Breast epithelium (tissue), 3 donors: Measurements from ENCODE around the gene SYNRG.

Experiments
- POLR2A ChIP-seq: fragments of 450-650 bp; IDR thresholded peaks from one replicate; pipeline ENCODE4 v1.6.1; 2016; ENCODE audit warnings: antibody characterized with exemption, mild to moderate bottlenecking, moderate library complexity
- TF ChIP-seq, protein P1 (sequence below), 3 donors: fragments of 450-650 bp; IDR thresholded peaks; one replicate each; pipeline ENCODE4 v1.5.1; 2016 to 2017; ENCODE audit warnings: antibody characterized with exemption in 3 of 3, mild to moderate bottlenecking in 3 of 3, moderate library complexity in 3 of 3

DNA sequence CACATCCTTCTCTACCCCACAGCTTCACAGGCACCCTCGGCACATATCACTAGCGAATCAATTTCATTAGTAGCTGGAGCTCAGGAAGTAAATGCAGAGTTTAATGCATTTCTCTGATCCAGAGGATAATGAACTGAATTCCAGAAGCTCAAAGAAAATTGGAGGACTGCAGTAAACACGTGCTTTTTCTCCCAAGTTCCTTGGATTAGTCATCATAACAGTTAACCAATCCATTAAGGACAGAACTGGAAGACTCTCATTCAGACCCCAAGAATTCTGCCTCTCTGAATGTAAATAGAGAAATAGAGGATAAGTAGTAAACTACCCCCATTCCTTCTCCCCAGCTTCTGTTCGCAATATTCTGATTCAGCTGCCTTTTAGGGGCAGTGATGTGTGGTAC, 78.8 kb downstream of the SYNRG start:
- TF ChIP-seq, protein P1, sequence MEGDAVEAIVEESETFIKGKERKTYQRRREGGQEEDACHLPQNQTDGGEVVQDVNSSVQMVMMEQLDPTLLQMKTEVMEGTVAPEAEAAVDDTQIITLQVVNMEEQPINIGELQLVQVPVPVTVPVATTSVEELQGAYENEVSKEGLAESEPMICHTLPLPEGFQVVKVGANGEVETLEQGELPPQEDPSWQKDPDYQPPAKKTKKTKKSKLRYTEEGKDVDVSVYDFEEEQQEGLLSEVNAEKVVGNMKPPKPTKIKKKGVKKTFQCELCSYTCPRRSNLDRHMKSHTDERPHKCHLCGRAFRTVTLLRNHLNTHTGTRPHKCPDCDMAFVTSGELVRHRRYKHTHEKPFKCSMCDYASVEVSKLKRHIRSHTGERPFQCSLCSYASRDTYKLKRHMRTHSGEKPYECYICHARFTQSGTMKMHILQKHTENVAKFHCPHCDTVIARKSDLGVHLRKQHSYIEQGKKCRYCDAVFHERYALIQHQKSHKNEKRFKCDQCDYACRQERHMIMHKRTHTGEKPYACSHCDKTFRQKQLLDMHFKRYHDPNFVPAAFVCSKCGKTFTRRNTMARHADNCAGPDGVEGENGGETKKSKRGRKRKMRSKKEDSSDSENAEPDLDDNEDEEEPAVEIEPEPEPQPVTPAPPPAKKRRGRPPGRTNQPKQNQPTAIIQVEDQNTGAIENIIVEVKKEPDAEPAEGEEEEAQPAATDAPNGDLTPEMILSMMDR (IDR thresholded peaks at IDR 0.05), result no peak
- no peak for TF ChIP-seq POLR2A
